K562 (cell line): Measurements from ENCODE around the gene DDAH2. TPM values are rescaled to one million over a fixed set of nuclear protein-coding genes. Genes with fewer than 3 reads are reported as not detected.
A peak's percentile ranks its signal among the peaks of the same experiment; 100 is the strongest.

ENCODE experiments used
- CAMTA2 ChIP-seq: fragments of 250-450 bp; sonication (Bioruptor Pico); conservative IDR thresholded peaks from 2 replicates; pipeline ENCODE4 v1.5.1; 2022
- CEBPB ChIP-seq: fragments of 450-650 bp; IDR thresholded peaks from 2 replicates; pipeline ENCODE4 v1.6.1; 2016; ENCODE audit warnings: missing genetic modification characterization, missing compliant biosample characterization
- HDGF ChIP-seq: fragments of 450-650 bp; IDR thresholded peaks from 2 replicates; pipeline ENCODE4 v1.6.1; 2016
- HOXB6 ChIP-seq: fragments of 250-450 bp; sonication (Bioruptor Pico); IDR thresholded peaks from 2 replicates; pipeline ENCODE4 v1.5.1; 2022; ENCODE audit warnings: mild to moderate bottlenecking, borderline replicate concordance
- KAT2B ChIP-seq: IDR thresholded peaks from one replicate; pipeline ENCODE4 v1.6.1; 2012; ENCODE audit warnings: low read depth, mild to moderate bottlenecking, control low read depth, inconsistent platforms, low read length, moderate library complexity
- KDM2B ChIP-seq: fragments of 250-450 bp; sonication (Bioruptor Pico); IDR thresholded peaks from 2 replicates; pipeline ENCODE4 v1.8.0; 2021; ENCODE audit warnings: mild to moderate bottlenecking, moderate library complexity
- LEF1 ChIP-seq: fragments of 450-650 bp; IDR thresholded peaks from 2 replicates; pipeline ENCODE4 v1.6.1; 2016; ENCODE audit warnings: mild to moderate bottlenecking
- MAFF ChIP-seq: IDR thresholded peaks from 2 replicates; pipeline ENCODE4 v1.6.1; 2012; ENCODE audit warnings: low read length, improper control_type of control experiment
- MEF2A ChIP-seq: IDR thresholded peaks from 2 replicates; pipeline ENCODE4 v1.6.1; 2011; ENCODE audit warnings: low read depth, mild to moderate bottlenecking, low read length, moderate library complexity; ENCODE audit not compliant: control insufficient read depth
- NCOR1 ChIP-seq: fragments of 450-650 bp; IDR thresholded peaks from 2 replicates; pipeline ENCODE4 v1.6.1; 2016; ENCODE audit warnings: mild to moderate bottlenecking, moderate library complexity
- RFX5 ChIP-seq: IDR thresholded peaks from 2 replicates; pipeline ENCODE4 v1.6.1; 2011; ENCODE audit warnings: low read depth, mild to moderate bottlenecking, improper control_type of control experiment, low read length
- SETDB1 ChIP-seq: IDR thresholded peaks from one replicate; pipeline ENCODE4 v1.6.1; 2012; ENCODE audit warnings: low read length, control low read depth, inconsistent platforms
- ZEB2 ChIP-seq: fragments of 450-650 bp; IDR thresholded peaks from 2 replicates; pipeline ENCODE4 v1.6.1; 2016
- ZNF212 ChIP-seq: fragments of 450-650 bp; formaldehyde crosslinking; IDR thresholded peaks from 2 replicates; pipeline ENCODE4 v1.4.0; 2020; ENCODE audit warnings: mild to moderate bottlenecking
- ZNF217 ChIP-seq: sonication (generic); formaldehyde crosslinking; IDR thresholded peaks from 2 replicates; pipeline ENCODE4 v1.8.0; 2022; ENCODE audit warnings: mild to moderate bottlenecking, missing genetic modification reagents
- ZNF23 ChIP-seq: fragments of 250-450 bp; sonication (Bioruptor Pico); IDR thresholded peaks from 2 replicates; pipeline ENCODE4 v1.4.0; 2020; ENCODE audit warnings: mild to moderate bottlenecking
- ZNF77 ChIP-seq: fragments of 250-450 bp; sonication (Bioruptor Pico); IDR thresholded peaks from 2 replicates; pipeline ENCODE4 v1.5.0; 2020
- ZNF780A ChIP-seq: fragments of 250-450 bp; sonication (Bioruptor Pico); IDR thresholded peaks from 2 replicates; pipeline ENCODE4 v1.5.0; 2021; ENCODE audit warnings: mild to moderate bottlenecking
- polyA plus RNA-seq, 8 experiments: library from polyadenylated mRNA; depleted of rRNA in 4 of 8; stranded (reverse) in 5 of 8; unstranded in 3 of 8; fragments of >200 nt; fragmentation: Nextera tagmentation in 2 of 8; fragmentation: Illumina TruSeq in 1 of 8; extraction: Ambion mirVana in 2 of 8; extraction: Trizol in 1 of 8; gene quantifications; 2 replicates each; pipeline versions ENCODE4 v1.2.1 to v1.2.3, GENCODE V29; 2011 to 2014; ENCODE audit warnings: inconsistent platforms in 1 of 8, missing spikeins in 1 of 8
- total RNA-seq, 7 experiments: library from RNA; depleted of rRNA in 6 of 7; stranded (reverse); fragments of >200 nt in 6 of 7; fragmentation: Illumina TruSeq in 2 of 7; extraction: Trizol in 2 of 7; gene quantifications; 2 replicates each; pipeline versions ENCODE4 v1.2.1 to v1.2.3, GENCODE V29; 2011 to 2021; ENCODE audit warnings: low replicate concordance in 1 of 7
- TF ChIP-seq, protein P1 (sequence below): fragments of 450-650 bp; formaldehyde crosslinking; IDR thresholded peaks from 2 replicates; pipeline ENCODE4 v1.4.0; 2020; ENCODE audit warnings: mild to moderate bottlenecking
- TF ChIP-seq, protein P2 (sequence below): fragments of 250-450 bp; sonication (Bioruptor Pico); IDR thresholded peaks from 2 replicates; pipeline ENCODE4 v1.9.0; 2021; ENCODE audit warnings: mild to moderate bottlenecking, inconsistent platforms
- TF ChIP-seq, protein P3 (sequence below): sonication (generic); formaldehyde crosslinking; IDR thresholded peaks from 2 replicates; pipeline ENCODE4 v1.8.1; 2023; ENCODE audit warnings: mild to moderate bottlenecking, missing genetic modification reagents, moderate library complexity
- TF ChIP-seq, protein P4 (sequence below): fragments of 450-650 bp; formaldehyde crosslinking; IDR thresholded peaks from 2 replicates; pipeline ENCODE4 v1.4.0; 2022; ENCODE audit warnings: mild to moderate bottlenecking, moderate library complexity
- TF ChIP-seq, protein P5 (sequence below): fragments of 250-450 bp; sonication (Bioruptor Pico); IDR thresholded peaks from 2 replicates; pipeline ENCODE4 v1.8.0; 2021; ENCODE audit warnings: moderate library complexity, mild to moderate bottlenecking, inconsistent platforms

DDAH2 gene
- total and polyA plus RNA-seq, 9 of the 15 experiments (the other 6 are each of a cell fraction or from before 2014, with no cell fraction given) = 1.8 to 45.4 (median 21.4) TPM

DNA sequence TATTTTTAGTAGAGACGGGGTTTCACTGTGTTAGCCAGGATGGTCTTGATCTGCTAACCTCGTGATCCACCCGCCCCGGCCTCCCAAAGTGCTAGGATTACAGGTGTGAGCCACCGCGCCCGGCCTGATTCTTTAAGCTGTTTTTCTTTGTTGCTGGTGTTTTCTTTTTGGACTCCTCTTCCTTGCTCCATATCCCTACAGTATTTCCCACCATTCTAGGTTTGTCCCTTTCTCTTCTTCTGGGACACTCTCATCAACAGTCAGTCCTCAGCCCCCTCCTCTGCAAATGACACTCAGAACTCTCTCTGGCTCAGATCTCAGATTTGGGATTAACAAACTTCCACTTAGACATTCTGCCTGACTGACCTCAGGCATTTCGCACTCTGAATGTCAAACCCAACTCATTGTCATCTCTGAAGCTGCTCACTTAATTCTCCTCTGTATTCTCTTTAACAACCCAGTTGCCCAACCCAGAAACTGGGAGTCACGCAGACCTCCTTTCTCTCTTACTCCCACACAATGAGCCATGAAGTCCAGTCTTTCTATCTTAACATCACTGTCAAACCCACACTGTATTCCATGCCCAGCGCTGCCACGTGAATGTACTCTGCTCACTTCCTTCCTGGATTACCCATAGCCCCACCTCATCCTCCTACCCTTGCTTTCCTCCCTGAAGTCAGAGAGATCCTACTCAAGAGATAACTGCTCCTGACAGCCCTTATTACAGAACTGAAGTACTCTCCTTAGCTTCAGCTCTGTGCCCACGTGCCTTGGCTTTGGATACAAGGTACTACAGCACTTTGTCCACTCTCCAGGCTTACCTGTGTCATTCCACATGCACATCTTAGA, 3.4 kb downstream of the DDAH2 start (continued):
- TF ChIP-seq, protein P1, sequence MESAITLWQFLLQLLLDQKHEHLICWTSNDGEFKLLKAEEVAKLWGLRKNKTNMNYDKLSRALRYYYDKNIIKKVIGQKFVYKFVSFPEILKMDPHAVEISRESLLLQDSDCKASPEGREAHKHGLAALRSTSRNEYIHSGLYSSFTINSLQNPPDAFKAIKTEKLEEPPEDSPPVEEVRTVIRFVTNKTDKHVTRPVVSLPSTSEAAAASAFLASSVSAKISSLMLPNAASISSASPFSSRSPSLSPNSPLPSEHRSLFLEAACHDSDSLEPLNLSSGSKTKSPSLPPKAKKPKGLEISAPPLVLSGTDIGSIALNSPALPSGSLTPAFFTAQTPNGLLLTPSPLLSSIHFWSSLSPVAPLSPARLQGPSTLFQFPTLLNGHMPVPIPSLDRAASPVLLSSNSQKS (CRISPR knock-in tag) = peak; percentile 68; the same call in 1 of the 2 replicates
- TF ChIP-seq, protein P2, sequence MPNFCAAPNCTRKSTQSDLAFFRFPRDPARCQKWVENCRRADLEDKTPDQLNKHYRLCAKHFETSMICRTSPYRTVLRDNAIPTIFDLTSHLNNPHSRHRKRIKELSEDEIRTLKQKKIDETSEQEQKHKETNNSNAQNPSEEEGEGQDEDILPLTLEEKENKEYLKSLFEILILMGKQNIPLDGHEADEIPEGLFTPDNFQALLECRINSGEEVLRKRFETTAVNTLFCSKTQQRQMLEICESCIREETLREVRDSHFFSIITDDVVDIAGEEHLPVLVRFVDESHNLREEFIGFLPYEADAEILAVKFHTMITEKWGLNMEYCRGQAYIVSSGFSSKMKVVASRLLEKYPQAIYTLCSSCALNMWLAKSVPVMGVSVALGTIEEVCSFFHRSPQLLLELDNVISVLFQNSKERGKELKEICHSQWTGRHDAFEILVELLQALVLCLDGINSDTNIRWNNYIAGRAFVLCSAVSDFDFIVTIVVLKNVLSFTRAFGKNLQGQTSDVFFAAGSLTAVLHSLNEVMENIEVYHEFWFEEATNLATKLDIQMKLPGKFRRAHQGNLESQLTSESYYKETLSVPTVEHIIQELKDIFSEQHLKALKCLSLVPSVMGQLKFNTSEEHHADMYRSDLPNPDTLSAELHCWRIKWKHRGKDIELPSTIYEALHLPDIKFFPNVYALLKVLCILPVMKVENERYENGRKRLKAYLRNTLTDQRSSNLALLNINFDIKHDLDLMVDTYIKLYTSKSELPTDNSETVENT = 0 out of 2 replicates have a peak, but pooled peaks have one; percentile 7
- no peak for TF ChIP-seq NCOR1
- TF ChIP-seq ZNF23 = no peak
- TF ChIP-seq, protein P3, sequence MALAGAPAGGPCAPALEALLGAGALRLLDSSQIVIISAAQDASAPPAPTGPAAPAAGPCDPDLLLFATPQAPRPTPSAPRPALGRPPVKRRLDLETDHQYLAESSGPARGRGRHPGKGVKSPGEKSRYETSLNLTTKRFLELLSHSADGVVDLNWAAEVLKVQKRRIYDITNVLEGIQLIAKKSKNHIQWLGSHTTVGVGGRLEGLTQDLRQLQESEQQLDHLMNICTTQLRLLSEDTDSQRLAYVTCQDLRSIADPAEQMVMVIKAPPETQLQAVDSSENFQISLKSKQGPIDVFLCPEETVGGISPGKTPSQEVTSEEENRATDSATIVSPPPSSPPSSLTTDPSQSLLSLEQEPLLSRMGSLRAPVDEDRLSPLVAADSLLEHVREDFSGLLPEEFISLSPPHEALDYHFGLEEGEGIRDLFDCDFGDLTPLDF (CRISPR knock-in tag) = no peak
- peak; percentile 84; the same call in 1 of the 2 replicates for TF ChIP-seq HDGF
- no peak for TF ChIP-seq MAFF
- TF ChIP-seq ZEB2 = peak; percentile 56; the same call in 1 of the 2 replicates
- no peak for TF ChIP-seq KDM2B (CRISPR knock-in tag)
- TF ChIP-seq RFX5 = no peak
- TF ChIP-seq ZNF780A = no peak
- peak; percentile 64 for TF ChIP-seq LEF1
- TF ChIP-seq ZNF217 (CRISPR knock-in tag) = no peak
- TF ChIP-seq MEF2A = no peak
- TF ChIP-seq, protein P4, sequence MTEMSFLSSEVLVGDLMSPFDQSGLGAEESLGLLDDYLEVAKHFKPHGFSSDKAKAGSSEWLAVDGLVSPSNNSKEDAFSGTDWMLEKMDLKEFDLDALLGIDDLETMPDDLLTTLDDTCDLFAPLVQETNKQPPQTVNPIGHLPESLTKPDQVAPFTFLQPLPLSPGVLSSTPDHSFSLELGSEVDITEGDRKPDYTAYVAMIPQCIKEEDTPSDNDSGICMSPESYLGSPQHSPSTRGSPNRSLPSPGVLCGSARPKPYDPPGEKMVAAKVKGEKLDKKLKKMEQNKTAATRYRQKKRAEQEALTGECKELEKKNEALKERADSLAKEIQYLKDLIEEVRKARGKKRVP (CRISPR knock-in tag) = peak; percentile 62
- TF ChIP-seq, protein P5, sequence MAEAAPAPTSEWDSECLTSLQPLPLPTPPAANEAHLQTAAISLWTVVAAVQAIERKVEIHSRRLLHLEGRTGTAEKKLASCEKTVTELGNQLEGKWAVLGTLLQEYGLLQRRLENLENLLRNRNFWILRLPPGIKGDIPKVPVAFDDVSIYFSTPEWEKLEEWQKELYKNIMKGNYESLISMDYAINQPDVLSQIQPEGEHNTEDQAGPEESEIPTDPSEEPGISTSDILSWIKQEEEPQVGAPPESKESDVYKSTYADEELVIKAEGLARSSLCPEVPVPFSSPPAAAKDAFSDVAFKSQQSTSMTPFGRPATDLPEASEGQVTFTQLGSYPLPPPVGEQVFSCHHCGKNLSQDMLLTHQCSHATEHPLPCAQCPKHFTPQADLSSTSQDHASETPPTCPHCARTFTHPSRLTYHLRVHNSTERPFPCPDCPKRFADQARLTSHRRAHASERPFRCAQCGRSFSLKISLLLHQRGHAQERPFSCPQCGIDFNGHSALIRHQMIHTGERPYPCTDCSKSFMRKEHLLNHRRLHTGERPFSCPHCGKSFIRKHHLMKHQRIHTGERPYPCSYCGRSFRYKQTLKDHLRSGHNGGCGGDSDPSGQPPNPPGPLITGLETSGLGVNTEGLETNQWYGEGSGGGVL (CRISPR knock-in tag) = no peak
- no peak for TF ChIP-seq SETDB1
- TF ChIP-seq CEBPB (tag) = peak; percentile 67
- no peak for TF ChIP-seq ZNF77 (CRISPR knock-in tag)
- TF ChIP-seq KAT2B = no peak
- TF ChIP-seq ZNF212 (CRISPR knock-in tag) = peak; percentile 73; the same call in 1 of the 2 replicates
- no peak for TF ChIP-seq HOXB6 (CRISPR knock-in tag)
- TF ChIP-seq CAMTA2 = 0 out of 2 replicates have a peak, but pooled peaks have one; percentile 68
